D341Med (cell line): ENCODE results near the gene CLPX.
A peak's percentile ranks its signal among the peaks of the same experiment; 100 is the strongest.
"Not testable (repeated sequence)": the region's sequence is repeated elsewhere in the genome, so short reads cannot be mapped to it uniquely, and the experiment has no call there.

Experiments used
- DNase-seq: peaks from one replicate; pipeline ENCODE4 v3.0.0; 2012; ENCODE audit warnings: low spot score

CLPX gene

DNA sequence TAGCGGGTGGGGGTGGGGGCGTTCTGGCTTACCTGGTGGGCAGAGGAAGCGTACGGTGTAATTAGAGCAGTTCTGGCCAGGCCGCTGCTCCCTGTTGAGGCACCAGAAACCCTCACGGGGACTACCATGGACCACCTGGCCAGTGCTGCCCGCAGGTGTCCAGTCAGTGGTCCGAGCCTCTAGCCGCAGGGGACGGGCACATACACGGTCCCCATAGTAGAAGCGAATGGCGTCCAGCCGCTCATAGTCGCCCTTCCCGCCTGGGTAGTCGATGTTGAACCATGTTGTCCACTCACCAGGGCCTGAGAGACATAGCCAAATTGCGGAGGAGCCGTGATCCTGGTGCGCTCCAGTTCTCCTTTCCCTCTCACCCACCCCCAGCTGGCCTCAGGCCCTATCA is 21.6 kb upstream of the CLPX start:
- no peak for DNase-seq

- DNase-seq, result no peak
Measured at GRCh38 chr15:65204931-65205660, 20.0 kb upstream of the CLPX start.

GRCh38 chr15:65204236-65204930 is 19.2 kb upstream of the CLPX start:
- no peak for DNase-seq

GRCh38 chr15:65201918-65202317 is 16.8 kb upstream of the CLPX start:
- DNase-seq, result no peak

DNA sequence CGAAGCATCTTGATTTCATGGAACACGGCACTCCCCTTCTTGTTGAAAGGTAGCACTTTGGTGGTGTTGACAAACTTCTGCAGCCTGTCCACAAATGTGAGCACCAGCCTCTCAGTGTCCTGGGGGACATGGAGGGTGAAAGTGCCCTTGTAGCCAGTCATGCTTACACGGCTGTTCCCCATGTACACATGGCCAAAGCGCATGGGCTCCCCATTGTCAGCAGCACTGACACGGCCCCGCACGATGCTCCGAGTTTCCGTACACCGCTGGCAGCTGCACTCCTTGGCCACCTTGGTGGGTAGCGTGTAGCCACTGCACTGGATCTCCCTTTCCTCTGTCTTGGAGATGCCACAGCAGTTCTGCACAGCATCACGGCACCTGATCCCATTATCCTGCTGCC is 13.4 kb upstream of the CLPX start:
- no peak for DNase-seq

DNA sequence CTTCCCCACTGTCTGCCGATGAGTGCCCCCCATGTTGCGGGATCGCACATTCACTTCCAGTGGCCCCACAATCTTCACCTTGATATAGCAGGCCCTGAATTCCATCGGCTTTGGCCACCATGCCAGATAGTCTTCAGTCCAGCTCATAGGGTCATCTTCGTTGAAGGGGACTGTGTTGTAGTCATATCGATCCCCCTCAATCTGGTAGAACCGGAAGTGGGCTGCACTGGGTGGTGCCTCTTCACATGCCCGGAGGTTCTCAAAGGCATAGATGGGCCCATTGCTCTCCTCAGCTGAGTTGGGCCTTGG is 12.1 kb upstream of the CLPX start:
- DNase-seq, result no peak

GRCh38 chr15:65196637-65197336 is 11.6 kb upstream of the CLPX start:
- DNase-seq, result no peak

DNA sequence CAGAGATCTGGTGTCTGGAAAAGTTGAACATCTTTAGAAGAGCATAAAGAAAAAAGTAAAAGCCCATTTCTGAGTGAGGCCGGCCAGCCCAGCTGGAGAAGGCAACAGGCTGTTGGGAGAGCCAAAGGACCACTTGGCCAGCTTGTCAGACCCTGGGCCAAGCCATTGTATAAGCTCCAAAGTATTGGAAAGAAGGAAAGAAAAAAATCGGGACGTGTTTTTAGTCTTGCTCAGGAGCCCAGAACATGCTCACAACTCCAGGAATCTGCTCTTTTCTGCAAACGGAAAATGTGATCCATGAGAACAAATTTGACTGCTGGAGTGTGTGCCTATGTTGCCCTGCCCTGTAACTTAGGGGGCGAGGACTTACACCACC is 10.4 kb upstream of the CLPX start:
- DNase-seq, result no peak

GRCh38 chr15:65194826-65195547 is 9.8 kb upstream of the CLPX start:
- no peak for DNase-seq

DNA sequence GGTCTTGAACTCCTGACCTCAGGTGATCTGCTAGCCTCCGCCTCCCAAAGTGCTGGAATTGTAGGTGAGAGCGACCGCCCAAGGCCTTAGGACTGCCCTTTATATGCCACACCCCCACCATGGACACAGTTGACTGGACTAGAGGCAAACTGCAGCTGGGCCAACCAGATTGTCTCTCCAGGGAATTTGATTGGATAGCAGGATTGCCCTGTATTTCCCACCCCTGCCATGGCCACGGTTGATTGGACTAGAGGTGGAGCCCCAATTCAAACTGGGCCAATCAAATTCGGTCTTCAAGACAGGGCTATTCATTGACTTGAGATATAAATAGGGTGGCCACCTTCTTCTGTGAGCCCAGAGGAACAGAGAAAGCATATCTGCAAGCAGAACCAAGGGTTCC is 6.9 kb upstream of the CLPX start:
- no peak for DNase-seq

GRCh38 chr15:65189102-65189740 is 4.1 kb upstream of the CLPX start:
- DNase-seq, result peak; percentile 67

DNA sequence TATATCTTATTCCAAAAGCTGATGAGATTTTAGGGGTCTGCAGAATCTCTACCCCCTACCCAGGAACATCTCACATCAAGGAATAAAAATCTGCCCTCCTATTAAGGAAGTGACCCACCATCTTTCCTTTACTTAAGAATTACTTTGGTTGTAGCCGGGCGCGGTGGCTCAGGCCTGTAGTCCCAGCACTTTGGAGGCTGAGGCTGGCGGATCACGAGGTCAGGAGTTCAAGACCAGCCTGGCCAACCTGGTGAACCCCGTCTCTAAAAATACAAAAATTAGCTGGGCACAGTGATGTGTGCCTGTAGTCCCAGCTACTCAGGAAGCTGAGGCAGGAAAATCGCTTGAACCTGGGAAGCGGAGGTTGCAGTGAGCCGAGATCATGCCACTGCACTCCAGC is 3.3 kb upstream of the CLPX start:
- not testable (repeated sequence) for DNase-seq

DNA sequence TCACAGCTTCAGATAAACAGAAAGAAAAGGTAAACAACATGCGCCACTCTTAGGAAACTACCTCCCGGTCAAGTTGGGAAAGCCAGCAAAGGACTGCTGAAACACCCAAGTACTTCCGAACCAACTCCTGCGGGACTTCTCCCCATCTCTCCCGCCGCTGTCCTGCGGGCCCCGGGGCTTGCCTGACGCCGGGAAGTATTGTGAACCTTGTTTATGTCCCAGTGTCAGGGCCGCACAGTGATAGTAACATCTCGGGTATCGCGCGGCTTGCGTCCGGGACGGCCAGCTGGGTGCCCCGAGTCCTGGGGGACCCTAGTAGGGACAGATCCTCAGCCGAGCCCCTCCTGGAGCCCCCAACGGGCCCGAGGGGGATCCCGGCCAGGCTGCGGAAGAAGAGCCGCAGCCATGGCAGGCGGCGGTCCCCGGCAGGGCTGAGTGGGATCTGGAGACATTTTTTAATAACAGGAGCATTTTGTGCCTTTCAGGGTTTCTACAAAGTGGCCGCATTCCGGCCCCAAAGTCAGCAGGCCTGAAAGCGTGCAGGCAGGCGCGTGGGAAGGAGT is 756 bp downstream of the CLPX start:
- peak; percentile 73 for DNase-seq

GRCh38 chr15:65183865-65184159 is 1.3 kb downstream of the CLPX start:
- no peak for DNase-seq

DNA sequence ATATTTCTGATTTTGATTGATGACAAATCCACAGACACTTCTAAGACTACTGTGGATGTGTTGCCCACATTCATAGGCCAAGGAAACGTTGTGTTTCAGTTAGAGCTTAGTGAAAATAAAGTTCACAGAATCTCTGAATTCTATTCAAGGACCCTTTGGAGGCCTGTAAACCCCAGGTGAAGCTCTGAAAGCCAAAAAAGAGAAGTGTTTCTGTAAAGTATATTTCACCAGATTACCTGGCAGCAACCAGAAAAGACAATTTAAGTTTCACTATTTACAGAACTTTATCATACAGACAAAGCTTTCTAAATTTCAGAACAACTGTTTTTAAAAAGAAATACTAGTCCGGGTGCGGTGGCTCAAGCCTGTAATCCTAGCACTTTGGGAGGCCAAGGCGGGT is 2.6 kb downstream of the CLPX start:
- no peak for DNase-seq

GRCh38 chr15:65181582-65182353 is 3.4 kb downstream of the CLPX start:
- not testable (repeated sequence) for DNase-seq

DNA sequence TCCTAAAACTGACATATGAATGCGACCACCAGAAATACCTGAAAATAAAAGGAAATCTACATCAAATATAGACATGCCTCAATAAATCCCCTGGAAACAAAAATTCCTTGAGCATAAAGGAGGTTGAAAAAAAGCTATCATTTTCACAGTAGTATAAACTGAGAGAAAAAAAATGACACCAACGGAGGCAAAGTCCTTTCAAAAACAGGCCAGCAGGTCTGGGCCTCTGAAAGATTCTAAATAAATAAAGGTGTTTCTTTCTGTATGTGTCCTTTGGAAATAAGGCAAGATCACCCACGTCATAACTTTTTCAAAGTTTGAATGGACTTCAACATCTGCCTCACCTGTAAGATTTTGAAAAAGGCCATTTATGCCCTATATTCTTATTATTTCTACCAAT is 5.0 kb downstream of the CLPX start:
- DNase-seq, result no peak

- no peak for DNase-seq
Measured at GRCh38 chr15:65177901-65178300, 7.2 kb downstream of the CLPX start.

DNA sequence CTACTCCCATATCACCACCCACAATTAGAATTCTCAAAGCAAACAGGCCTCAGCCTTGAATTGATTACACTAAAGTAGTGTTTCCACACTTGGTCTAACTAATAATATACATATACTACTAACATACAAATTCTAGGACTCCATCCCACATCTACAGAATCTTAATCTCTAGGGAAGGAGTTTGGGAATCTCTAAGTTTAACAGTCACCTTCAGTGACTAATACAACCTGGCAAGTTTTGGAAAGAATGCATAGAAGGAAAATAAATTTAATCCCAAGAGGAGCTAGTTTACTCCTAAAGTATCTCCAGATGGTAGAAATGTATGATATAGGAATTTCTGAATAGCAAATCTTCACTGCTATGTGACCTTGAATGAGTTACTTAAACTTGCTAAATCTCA is 9.1 kb downstream of the CLPX start:
- no peak for DNase-seq

DNA sequence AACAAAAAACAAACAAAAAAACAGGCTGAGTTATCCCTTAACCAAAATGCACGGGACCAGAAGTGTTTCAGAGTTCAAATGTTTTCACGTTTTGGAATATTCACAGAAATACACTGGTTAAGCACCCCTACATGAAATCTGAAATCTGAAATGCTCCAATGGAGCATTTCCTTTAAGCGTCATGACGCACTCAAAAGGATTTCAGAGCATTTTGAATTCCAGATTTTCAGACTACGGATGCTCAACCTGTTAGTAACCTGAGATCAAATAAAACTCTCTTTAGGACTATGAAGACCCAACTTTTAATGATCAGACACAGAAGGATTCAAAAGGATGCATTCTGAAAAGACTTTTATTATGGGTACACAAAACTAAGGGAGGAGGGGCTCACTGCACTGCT is 9.6 kb downstream of the CLPX start:
- no peak for DNase-seq

DNA sequence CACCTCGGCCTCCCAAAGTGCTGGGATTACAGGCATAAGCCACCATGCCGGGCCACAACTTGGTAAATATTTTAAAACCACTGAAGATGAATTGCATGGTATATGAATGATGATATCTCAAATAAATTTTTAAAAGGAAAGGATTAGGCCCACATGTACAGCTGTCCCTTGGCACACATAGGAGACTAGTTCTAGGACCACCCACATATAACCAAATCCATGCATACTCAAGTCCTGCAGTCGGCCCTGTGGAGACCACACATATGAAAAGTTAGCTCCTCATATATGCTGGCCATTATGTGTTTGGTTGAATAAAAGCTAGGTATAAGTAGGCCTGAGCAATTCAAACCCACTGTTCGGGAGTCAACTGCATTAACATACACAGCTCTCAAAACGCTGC is 10.6 kb downstream of the CLPX start:
- DNase-seq, result no peak
